ENCODE measurements around the gene CDHR2.
A peak's percentile ranks its signal among the peaks of the same experiment; 100 is the strongest.
"Not testable (repeated sequence)": the region's sequence is repeated elsewhere in the genome, so short reads cannot be mapped to it uniquely, and the experiment has no call there.

Gene CDHR2

DNA sequence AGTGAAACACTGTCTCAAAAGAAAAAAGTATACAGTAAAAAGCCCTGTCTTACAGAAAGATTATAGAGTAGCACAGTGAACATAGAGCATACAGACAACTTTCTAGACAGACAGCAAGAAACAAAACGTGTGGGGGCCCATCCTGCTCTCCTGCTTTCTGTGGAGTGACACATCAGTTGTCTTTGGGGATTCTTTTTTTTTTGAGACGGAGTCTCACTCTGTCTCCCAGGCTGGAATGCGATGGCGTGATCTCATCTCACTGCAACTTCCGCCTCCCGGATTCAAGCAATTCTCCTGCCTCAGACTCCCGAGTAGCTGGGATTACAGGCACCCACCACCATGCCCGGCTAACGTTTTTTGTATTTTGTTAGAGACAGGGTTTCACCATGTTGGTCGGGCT lies 14.9 kb downstream of the CDHR2 start:
- DNase-seq (ENCODE audit: low read depth in 2 of 3, low spot score in 1 of 3) = no peak

DNA sequence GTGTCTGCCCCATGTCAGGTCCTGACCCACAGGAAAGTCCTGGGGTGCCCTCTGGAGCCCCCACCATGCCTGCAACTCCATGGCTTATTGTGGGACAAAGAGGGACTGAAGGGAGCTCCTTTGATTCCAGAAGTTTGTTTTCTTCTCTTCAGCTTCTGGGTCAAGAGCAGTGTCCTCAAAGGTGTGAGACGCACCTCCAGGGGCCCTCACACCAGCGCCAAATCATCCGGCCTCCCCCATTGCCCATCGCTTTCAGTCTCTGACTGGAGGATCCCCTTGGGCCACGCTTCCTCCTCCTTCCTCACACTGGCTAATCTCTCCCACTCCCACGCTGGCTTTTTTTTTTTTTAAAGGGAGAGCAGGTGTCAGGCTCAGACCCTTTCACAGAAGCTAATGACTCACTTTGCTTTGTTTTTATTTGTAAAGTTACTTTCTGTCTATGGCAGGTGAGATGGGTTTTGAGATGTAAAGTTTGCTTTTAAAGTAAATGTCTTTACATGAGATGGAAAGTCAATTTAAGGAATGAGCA lies 16.7 kb downstream of the CDHR2 start:
- no peak for DNase-seq (ENCODE audit: low read depth in 2 of 3, low spot score in 1 of 3)

DNA sequence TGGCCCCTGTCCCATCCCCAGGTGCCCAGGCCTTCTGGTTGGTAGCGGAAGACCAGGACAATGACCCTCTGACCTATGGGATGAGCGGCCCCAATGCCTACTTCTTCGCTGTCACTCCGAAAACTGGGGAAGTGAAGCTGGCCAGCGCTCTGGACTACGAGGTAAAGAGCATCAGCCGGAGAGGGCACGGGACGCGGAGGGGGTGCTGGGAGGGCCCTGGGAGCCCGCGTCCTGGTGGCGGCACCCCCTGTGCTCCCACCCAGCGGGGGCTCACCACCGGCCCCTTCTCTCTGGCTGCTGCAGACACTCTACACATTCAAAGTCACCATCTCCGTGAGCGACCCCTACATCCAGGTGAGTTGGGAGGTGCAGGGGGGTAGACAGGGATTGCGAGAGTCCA lies 19.5 kb downstream of the CDHR2 start:
- no peak for DNase-seq (ENCODE audit: low read depth in 2 of 3, low spot score in 1 of 3)

GRCh38 chr5:176570044-176570443 lies 20.9 kb downstream of the CDHR2 start:
- DNase-seq (ENCODE audit: low read depth in 2 of 3, low spot score in 1 of 3) = no peak

DNA sequence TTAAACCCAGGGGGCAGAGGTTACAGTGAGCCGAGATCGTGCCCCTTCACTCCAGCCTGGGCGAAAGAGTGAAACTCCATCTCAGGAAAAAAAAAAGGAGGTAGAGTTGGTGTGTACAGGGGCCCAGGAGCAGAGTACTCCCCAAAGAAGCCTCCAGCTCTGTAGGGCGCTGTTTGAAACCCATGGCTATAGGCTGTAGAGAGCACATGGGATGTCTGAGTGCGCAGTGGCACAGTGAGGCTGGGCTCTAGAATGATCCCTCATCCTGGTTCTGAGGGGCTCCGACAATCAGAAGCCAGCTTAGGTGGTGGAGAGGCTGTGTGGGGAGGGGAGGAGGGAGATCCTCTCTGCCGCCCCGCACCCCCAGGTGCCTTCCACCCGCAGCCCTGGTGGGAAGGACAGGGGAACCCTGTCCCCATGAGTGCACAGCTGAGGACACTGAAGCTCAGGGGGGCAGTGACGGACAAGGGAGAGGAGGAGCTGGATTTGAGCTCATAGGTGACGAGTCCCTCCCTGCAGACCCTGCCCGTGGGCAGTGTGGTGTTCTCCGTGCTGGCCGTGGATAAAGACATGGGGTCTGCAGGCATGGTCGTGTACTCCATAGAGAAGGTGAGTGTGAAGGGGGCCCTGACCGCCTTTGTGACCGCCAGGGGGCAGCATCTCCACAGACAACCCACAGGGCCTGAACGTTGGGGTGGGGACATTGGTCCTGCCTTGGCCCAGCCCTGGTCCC lies 24.6 kb downstream of the CDHR2 start:
- DNase-seq (ENCODE audit: low read depth in 2 of 3, low spot score in 1 of 3) = peak; percentile 50 to 80 (median 69)

DNA sequence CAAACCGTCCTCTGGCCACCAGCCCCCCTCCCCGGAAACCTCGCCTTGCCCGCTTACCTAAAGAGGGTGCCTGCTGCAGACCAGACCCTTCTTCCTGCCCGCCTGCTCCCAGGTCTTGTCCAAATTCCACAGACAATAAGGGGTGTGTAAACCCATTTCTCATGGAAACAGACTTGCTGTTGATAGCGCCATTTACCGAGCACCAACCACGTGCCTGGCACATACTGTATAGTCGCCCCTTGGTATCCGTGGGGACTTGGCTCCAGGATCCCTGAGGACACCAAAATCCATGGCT lies 25.1 kb downstream of the CDHR2 start:
- DNase-seq (ENCODE audit: low read depth in 2 of 3, low spot score in 1 of 3) = no peak

DNA sequence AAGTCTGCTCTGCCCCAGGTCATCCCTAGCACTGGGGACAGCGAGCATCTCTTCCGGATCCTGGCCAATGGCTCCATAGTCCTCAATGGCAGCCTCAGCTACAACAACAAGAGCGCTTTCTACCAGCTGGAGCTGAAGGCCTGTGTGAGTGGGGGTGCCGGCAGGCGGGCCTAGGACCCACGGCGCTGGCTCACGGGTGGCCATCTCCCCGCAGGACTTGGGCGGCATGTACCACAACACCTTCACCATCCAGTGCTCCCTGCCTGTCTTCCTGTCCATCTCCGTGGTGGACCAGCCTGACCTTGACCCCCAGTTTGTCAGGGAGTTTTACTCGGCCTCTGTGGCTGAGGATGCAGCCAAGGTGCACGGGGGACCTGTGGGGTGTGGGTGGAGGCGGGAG lies 25.9 kb downstream of the CDHR2 start:
- DNase-seq (ENCODE audit: low read depth in 2 of 3, low spot score in 1 of 3) = no peak

- DNase-seq (ENCODE audit: low read depth in 2 of 3, low spot score in 1 of 3) = no peak
Measured at GRCh38 chr5:176575488-176576422, 26.6 kb downstream of the CDHR2 start.

DNA sequence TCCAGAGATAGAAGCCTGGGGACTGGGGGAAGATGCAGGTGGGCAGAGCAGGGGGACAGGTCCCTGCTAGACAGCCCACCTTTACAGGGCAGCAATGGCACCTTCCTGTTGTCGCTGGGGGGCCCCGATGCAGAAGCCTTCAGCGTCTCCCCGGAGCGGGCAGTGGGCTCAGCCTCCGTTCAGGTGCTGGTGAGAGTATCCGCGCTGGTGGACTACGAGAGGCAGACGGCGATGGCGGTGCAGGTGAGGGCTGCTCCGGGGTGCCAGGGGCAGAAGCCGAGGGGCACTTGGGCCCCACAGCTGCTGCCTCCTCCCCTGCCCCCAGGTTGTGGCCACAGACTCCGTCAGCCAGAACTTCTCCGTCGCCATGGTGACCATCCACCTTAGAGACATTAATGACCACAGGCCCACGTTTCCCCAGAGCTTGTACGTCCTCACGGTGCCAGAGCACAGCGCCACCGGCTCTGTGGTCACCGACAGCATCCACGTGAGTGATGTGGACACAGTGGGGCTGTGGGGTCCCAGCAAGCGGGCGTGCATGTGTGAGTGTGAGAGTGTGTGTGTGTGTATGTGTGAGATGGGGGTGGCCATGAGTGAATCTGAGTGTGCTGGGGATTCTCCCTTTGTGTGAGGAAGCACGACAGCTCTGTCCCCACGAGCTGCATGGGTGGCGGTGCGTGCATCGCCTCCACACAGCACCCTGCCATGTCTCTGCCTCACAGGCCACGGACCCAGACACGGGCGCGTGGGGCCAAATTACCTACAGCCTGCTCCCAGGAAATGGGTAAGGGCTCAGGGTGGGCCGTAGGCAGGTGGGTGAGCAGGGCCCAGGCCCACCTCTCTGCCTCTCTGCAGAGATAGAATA lies 28.4 kb downstream of the CDHR2 start:
- DNase-seq (ENCODE audit: low read depth in 2 of 3, low spot score in 1 of 3) = no peak

DNA sequence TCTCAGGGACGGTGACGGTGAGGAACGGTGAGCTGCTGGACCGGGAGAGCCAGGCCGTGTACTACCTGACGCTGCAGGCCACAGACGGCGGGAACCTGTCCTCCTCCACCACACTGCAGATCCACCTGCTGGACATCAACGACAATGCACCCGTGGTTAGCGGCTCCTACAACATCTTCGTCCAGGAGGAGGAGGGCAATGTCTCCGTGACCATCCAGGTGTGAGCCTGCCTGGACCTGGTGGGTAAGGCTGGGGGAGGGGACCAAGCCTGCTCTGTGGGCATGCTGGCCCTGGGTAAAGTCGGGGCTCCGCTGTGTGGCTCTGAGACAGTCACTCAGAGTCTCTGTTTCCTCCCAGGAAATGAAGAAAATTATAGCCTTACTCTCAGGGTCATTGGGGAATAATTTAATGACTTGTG lies 29.3 kb downstream of the CDHR2 start:
- DNase-seq (ENCODE audit: low read depth in 2 of 3, low spot score in 1 of 3) = peak in 1 of 3 donors; percentile 20

- DNase-seq (ENCODE audit: low read depth in 2 of 3, low spot score in 1 of 3) = no peak
Measured at GRCh38 chr5:176579323-176579722, 30.2 kb downstream of the CDHR2 start.

DNA sequence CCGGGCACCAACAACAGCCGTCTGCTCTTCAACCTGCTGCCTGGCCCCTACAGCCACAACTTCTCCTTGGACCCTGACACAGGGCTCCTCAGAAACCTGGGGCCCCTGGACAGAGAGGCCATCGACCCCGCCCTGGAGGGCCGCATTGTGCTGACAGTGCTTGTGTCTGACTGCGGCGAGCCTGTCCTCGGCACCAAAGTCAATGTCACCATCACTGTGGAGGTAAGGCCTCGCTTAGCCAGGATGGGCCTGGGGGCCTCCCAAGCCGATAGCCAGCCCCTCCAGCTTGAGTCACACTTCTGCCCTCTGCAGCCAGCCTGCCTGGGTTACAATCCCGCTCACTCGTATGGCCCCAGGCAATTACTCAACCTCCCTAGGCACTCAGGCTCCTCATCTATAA lies 32.2 kb downstream of the CDHR2 start:
- DNase-seq (ENCODE audit: low read depth in 2 of 3, low spot score in 1 of 3) = no peak

DNA sequence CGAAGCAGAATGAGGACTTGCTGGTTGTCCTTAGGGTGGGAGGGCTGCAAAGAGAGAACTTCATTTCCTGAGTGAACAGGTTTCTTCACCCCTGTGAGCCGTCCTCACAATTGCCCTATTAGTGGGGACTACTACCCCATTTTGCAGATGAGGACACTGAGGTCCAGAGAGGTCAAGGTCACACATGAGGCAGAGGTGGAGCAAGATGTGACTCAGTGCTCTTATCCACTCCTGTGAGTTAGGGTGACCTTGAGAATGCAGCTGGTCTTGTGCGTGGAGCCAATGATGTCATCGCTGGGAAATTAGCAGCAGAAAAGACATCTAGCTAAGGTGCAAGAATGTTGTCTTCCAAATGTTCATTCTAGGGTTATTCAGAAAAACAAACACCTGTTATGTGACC lies 33.9 kb downstream of the CDHR2 start:
- no peak for DNase-seq (ENCODE audit: low read depth in 2 of 3, low spot score in 1 of 3)

GRCh38 chr5:176587398-176587797 lies 38.3 kb downstream of the CDHR2 start:
- no peak for DNase-seq (ENCODE audit: low read depth in 2 of 3, low spot score in 1 of 3)

- DNase-seq (ENCODE audit: low read depth in 2 of 3, low spot score in 1 of 3) = no peak
Measured at GRCh38 chr5:176588297-176588696, 39.2 kb downstream of the CDHR2 start.

GRCh38 chr5:176589039-176589769 lies 40.1 kb downstream of the CDHR2 start:
- DNase-seq (ENCODE audit: low read depth in 2 of 3, low spot score in 1 of 3) = no peak

GRCh38 chr5:176590035-176590717 lies 41.0 kb downstream of the CDHR2 start:
- no peak for DNase-seq (ENCODE audit: low read depth in 2 of 3, low spot score in 1 of 3)

- DNase-seq (ENCODE audit: low read depth in 2 of 3, low spot score in 1 of 3) = not testable (repeated sequence)
Measured at GRCh38 chr5:176591667-176592066, 42.5 kb downstream of the CDHR2 start.

DNA sequence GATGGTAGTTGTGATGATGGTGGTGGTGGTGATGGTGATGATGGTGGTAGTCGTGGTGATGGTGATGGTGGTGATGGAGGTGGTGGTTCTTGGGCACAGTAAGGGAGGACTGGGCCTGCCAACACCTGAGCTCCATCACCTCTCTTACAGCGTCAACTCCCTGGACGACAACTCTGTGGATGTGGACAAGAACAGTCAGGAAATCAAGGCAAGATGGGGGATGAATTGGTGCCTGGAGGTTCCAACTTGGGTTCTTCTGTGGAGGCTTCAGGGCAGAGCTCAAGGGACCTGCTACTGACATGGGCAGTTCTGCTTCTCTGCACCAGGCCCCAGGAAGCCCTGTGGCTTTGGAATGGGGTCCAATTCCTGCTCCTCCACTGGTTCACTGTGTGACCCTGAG lies 43.4 kb downstream of the CDHR2 start:
- DNase-seq (ENCODE audit: low read depth in 2 of 3, low spot score in 1 of 3) = no peak

GRCh38 chr5:176593273-176593869 lies 44.2 kb downstream of the CDHR2 start:
- no peak for DNase-seq (ENCODE audit: low read depth in 2 of 3, low spot score in 1 of 3)
